Neural crest cell (in vitro differentiated cells): ENCODE data around the gene MPND. TPM values are rescaled to one million over a fixed set of nuclear protein-coding genes. Genes with fewer than 3 reads are reported as not detected.

ENCODE experiments used
- DNase-seq: peaks from one replicate; pipeline ENCODE4 v3.0.0; 2021; ENCODE audit warnings: low read depth, mixed read lengths, low spot score
- H3K27ac Mint-ChIP-seq: one replicate; pipeline ENCODE4 v1.8.0; 2021; ENCODE audit warnings: mild to moderate bottlenecking, mixed read lengths; ENCODE audit not compliant: unreplicated experiment
- H3K27me3 Mint-ChIP-seq: 2 replicates; pipeline ENCODE4 v1.8.0; 2021; ENCODE audit warnings: low read depth, mild to moderate bottlenecking, mixed read lengths
- H3K36me3 Mint-ChIP-seq: 2 replicates; pipeline ENCODE4 v1.8.0; 2021; ENCODE audit warnings: low read depth, mild to moderate bottlenecking, mixed read lengths
- H3K4me1 Mint-ChIP-seq: 2 replicates; pipeline ENCODE4 v1.8.0; 2021; ENCODE audit warnings: mixed read lengths
- H3K4me3 Mint-ChIP-seq: one replicate; pipeline ENCODE4 v1.8.0; 2021; ENCODE audit warnings: mild to moderate bottlenecking, mixed read lengths
- H3K9me3 Mint-ChIP-seq: 2 replicates; pipeline ENCODE4 v1.8.0; 2021; ENCODE audit warnings: mixed read lengths
- total RNA-seq: library from RNA; stranded (reverse); gene quantifications from 2 replicates; pipeline ENCODE4 v1.2.1, GENCODE V29; 2021
- TF ChIP-seq, protein P1 (sequence below): fragments of 200-600 bp; sonication (generic); conservative IDR thresholded peaks from 2 replicates; pipeline ENCODE4 v1.5.0; 2021; ENCODE audit warnings: antibody characterized with exemption, mild to moderate bottlenecking

Gene MPND
- total RNA-seq, 1 donor from 2014 or later: 45.6 TPM

DNA sequence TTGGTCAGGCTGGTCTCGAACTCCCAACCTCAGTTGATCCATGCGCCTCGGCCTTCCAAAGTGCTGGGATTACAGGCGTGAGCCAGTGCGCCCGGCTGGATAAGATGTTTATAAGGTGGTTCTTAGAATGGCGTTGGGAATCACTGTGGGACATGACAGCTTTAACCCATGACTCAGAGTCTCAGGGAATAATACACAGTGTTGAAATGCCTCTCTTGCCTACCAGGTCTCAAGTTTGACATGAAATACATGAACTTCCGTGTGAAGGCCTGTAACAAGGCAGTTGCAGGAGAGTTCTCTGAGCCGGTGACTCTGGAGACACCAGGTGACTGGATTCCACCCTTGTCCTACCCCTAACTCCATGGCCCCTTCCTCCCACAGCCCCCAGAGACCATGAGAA is 26.4 kb upstream of the MPND start:
- Mint-ChIP-seq H3K4me1 (no peaks in the 10 kb centered on the region), H3K27ac (no peak overlapping the region), H3K4me3 (no peak overlapping the region), H3K27me3 (no peaks in the 10 kb centered on the region), H3K36me3 (peaks cover 28% of the 10 kb centered on the region), H3K9me3 (peaks cover 15% of the 10 kb centered on the region)
- no peak for DNase-seq
- TF ChIP-seq, protein P1, sequence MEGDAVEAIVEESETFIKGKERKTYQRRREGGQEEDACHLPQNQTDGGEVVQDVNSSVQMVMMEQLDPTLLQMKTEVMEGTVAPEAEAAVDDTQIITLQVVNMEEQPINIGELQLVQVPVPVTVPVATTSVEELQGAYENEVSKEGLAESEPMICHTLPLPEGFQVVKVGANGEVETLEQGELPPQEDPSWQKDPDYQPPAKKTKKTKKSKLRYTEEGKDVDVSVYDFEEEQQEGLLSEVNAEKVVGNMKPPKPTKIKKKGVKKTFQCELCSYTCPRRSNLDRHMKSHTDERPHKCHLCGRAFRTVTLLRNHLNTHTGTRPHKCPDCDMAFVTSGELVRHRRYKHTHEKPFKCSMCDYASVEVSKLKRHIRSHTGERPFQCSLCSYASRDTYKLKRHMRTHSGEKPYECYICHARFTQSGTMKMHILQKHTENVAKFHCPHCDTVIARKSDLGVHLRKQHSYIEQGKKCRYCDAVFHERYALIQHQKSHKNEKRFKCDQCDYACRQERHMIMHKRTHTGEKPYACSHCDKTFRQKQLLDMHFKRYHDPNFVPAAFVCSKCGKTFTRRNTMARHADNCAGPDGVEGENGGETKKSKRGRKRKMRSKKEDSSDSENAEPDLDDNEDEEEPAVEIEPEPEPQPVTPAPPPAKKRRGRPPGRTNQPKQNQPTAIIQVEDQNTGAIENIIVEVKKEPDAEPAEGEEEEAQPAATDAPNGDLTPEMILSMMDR: no peak

DNA sequence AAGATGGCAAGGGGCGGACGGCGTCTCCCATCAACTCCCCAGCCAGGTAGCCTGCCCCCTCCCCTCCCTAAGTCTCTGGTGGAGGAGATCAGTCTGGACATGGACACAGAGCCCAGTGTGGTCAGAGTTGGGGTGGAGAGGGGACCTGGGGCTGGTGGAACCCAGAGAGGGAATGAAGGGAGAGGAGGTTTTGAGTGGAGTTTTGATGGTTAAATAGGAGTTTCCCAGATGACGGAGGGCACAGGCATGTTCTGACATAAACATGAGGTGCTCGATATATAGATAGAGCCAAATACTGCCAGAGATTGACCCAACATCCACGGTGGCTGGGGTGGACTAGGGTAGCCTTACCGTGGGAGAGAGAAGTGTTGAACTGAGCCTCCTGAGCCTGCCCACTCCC is 24.9 kb upstream of the MPND start:
- TF ChIP-seq, protein P1: no peak
- Mint-ChIP-seq H3K27me3 (no peaks in the 10 kb centered on the region), H3K4me1 (no peaks in the 10 kb centered on the region), H3K9me3 (peaks cover 15% of the 10 kb centered on the region), H3K36me3 (peaks cover 28% of the 10 kb centered on the region), H3K27ac (no peak overlapping the region), H3K4me3 (no peak overlapping the region)
- DNase-seq: no peak

DNA sequence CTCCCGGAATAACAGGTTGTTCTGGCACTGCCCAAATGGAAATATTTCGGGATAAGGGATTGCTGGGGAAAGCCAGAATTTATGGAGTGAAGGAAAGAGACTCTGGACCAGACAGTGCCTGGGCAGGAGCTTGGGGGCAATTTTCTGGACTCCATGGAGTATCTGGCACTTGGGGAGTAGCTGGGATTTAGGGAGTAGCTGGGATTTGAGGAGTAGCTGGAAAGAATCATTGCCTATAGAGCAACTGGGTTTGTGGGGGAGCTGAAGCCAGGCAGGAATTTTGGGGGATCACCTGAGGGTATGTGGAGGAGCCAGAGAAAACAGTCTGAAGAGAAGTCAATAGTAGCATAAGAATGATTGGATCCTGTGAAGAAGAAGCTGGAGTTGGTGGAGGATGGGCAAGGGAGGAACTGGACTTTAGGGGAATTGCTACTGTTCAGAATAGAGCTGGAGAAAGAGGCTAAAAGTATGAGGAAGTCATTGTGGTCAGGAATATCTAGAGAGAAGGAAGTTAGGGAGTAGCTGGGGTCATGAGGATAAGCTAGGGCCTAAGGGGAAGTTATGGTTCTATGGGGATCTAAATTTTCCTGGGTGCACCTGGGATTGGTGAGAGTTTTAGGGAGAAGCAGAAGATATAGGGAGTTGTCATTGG is 24.2 kb upstream of the MPND start:
- no peaks in the 10 kb centered on the region for H3K4me1 Mint-ChIP-seq
- no peak overlapping the region for H3K4me3 Mint-ChIP-seq
- peaks cover 15% of the 10 kb centered on the region for H3K9me3 Mint-ChIP-seq
- H3K27ac Mint-ChIP-seq: no peak overlapping the region
- peaks cover 28% of the 10 kb centered on the region for H3K36me3 Mint-ChIP-seq
- H3K27me3 Mint-ChIP-seq: no peaks in the 10 kb centered on the region
- no peak for DNase-seq
- TF ChIP-seq, protein P1: no peak

DNA sequence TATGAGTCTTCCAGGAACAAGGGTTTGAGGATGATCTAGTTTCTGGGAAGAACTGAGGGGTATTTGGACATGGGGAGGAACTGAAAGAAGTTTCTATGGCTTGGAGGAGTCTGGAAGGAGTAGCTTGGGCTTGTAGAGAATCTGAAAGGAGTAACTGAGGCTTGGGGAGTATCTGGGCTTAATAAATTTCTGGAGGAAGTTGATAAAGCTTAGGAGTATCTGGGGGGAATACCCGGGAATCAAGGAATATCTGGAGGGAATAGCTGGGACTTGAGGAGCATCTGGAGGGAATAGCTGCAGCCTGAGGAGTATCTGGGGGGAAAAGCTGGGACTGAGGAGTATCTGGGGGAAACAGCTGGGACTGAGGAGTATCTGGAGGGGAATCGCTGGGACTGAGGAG is 22.9 kb upstream of the MPND start:
- no peak overlapping the region for H3K27ac Mint-ChIP-seq
- peaks cover 15% of the 10 kb centered on the region for H3K9me3 Mint-ChIP-seq
- TF ChIP-seq, protein P1: no peak
- H3K4me3 Mint-ChIP-seq: no peak overlapping the region
- no peaks in the 10 kb centered on the region for H3K4me1 Mint-ChIP-seq
- peaks cover 30% of the 10 kb centered on the region for H3K36me3 Mint-ChIP-seq
- no peaks in the 10 kb centered on the region for H3K27me3 Mint-ChIP-seq
- no peak for DNase-seq

DNA sequence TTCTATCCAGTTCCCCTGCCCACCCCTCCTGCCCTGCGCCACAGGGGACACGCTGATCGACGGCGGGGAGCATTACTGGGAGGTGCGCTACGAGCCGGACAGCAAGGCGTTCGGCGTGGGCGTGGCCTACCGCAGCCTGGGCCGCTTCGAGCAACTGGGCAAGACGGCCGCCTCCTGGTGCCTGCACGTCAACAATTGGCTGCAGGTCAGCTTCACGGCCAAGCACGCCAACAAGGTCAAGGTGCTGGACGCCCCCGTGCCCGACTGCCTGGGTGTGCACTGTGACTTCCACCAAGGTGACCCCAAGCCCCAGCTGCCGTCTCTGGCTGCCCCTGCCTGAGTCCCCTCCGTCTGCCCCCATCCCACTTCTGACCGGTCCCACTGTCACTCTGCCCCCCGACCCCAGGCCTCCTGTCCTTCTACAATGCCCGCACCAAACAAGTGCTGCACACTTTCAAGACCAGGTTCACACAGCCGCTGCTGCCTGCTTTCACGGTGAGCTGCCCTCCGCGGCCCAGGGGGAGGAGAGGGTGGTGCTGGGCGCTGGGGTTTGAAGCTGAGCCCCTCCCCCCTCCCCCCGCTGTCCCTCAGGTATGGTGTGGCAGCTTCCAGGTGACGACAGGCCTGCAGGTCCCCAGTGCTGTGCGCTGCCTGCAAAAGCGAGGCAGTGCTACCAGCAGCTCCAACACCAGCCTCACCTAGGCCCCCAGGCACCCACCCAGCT is 20.3 kb upstream of the MPND start:
- no peak for DNase-seq
- Mint-ChIP-seq H3K9me3 (peaks cover 15% of the 10 kb centered on the region), H3K4me1 (peaks cover 13% of the 10 kb centered on the region), H3K27ac (no peak overlapping the region), H3K36me3 (peaks cover 28% of the 10 kb centered on the region), H3K27me3 (peaks cover 17% of the 10 kb centered on the region), H3K4me3 (no peak overlapping the region)
- TF ChIP-seq, protein P1: no peak
